ENCODE data around the gene DGCR8. TPM values are rescaled to one million over a fixed set of nuclear protein-coding genes. Genes with fewer than 3 reads are reported as not detected.

The DGCR8 gene
- total RNA-seq, 1 donor from 2014 or later, result 81.0 TPM

GRCh38 chr22:20135265-20135664, 55.2 kb downstream of the DGCR8 start:
- Mint-ChIP-seq H3K4me3 (no peak overlapping the region), H3K27me3 (ENCODE audit: insufficient read depth) (no peaks in the 10 kb centered on the region), H3K27ac (no peak overlapping the region), H3K9me3 (no peaks in the 10 kb centered on the region), H3K4me1 (ENCODE audit: low read depth) (peaks cover 10% of the 10 kb centered on the region), H3K36me3 (ENCODE audit: low read depth) (no peaks in the 10 kb centered on the region)
- intact Hi-C loops (cut with micrococcal nuclease), result no loop called here
- no peak for DNase-seq (ENCODE audit: low spot score)

GRCh38 chr22:20135806-20136602, 56.0 kb downstream of the DGCR8 start:
- H3K4me1 Mint-ChIP-seq (ENCODE audit: low read depth), result peaks cover 10% of the 10 kb centered on the region
- no peaks in the 10 kb centered on the region for H3K36me3 Mint-ChIP-seq (ENCODE audit: low read depth)
- peak overlapping the region; percentile 16 for H3K27ac Mint-ChIP-seq
- intact Hi-C loops (cut with micrococcal nuclease), result no loop called here
- H3K9me3 Mint-ChIP-seq, result no peaks in the 10 kb centered on the region
- DNase-seq (ENCODE audit: low spot score), result no peak
- H3K27me3 Mint-ChIP-seq (ENCODE audit: insufficient read depth), result no peaks in the 10 kb centered on the region
- no peak overlapping the region for H3K4me3 Mint-ChIP-seq

- Mint-ChIP-seq H3K36me3 (ENCODE audit: low read depth) (no peaks in the 10 kb centered on the region), H3K9me3 (no peaks in the 10 kb centered on the region), H3K4me3 (no peak overlapping the region), H3K4me1 (ENCODE audit: low read depth) (peaks cover 10% of the 10 kb centered on the region), H3K27me3 (ENCODE audit: insufficient read depth) (no peaks in the 10 kb centered on the region), H3K27ac (no peak overlapping the region)
- intact Hi-C loops (cut with micrococcal nuclease), result no loop called here
- no peak for DNase-seq (ENCODE audit: low spot score)
These were observed 56.5 kb downstream of the DGCR8 start for GRCh38 chr22:20136603-20136873.

- no peaks in the 10 kb centered on the region for H3K27me3 Mint-ChIP-seq (ENCODE audit: insufficient read depth)
- DNase-seq (ENCODE audit: low spot score), result no peak
- H3K36me3 Mint-ChIP-seq (ENCODE audit: low read depth), result no peaks in the 10 kb centered on the region
- peaks cover 10% of the 10 kb centered on the region for H3K4me1 Mint-ChIP-seq (ENCODE audit: low read depth)
- no peak overlapping the region for H3K4me3 Mint-ChIP-seq
- intact Hi-C loops (cut with micrococcal nuclease), result no loop called here
- H3K9me3 Mint-ChIP-seq, result no peaks in the 10 kb centered on the region
- H3K27ac Mint-ChIP-seq, result no peak overlapping the region
These were observed 57.1 kb downstream of the DGCR8 start for GRCh38 chr22:20137113-20137512.

GRCh38 chr22:20137671-20138416, 57.8 kb downstream of the DGCR8 start:
- DNase-seq (ENCODE audit: low spot score), result no peak
- Mint-ChIP-seq H3K36me3 (ENCODE audit: low read depth) (no peaks in the 10 kb centered on the region), H3K4me1 (ENCODE audit: low read depth) (peaks cover 7% of the 10 kb centered on the region), H3K27ac (peak overlapping the region; percentile 44), H3K9me3 (no peaks in the 10 kb centered on the region), H3K27me3 (ENCODE audit: insufficient read depth) (no peaks in the 10 kb centered on the region), H3K4me3 (no peak overlapping the region)
- intact Hi-C loops (cut with micrococcal nuclease), result no loop called here

GRCh38 chr22:20138417-20138738, 58.3 kb downstream of the DGCR8 start:
- Mint-ChIP-seq H3K27me3 (ENCODE audit: insufficient read depth) (no peaks in the 10 kb centered on the region), H3K4me3 (no peak overlapping the region), H3K9me3 (no peaks in the 10 kb centered on the region), H3K27ac (no peak overlapping the region), H3K36me3 (ENCODE audit: low read depth) (no peaks in the 10 kb centered on the region), H3K4me1 (ENCODE audit: low read depth) (peaks cover 2% of the 10 kb centered on the region)
- intact Hi-C loops (cut with micrococcal nuclease), result no loop called here
- no peak for DNase-seq (ENCODE audit: low spot score)

- no peak overlapping the region for H3K27ac Mint-ChIP-seq
- intact Hi-C loops (cut with micrococcal nuclease), result no loop called here
- no peaks in the 10 kb centered on the region for H3K4me1 Mint-ChIP-seq (ENCODE audit: low read depth)
- H3K9me3 Mint-ChIP-seq, result no peaks in the 10 kb centered on the region
- no peaks in the 10 kb centered on the region for H3K36me3 Mint-ChIP-seq (ENCODE audit: low read depth)
- no peaks in the 10 kb centered on the region for H3K27me3 Mint-ChIP-seq (ENCODE audit: insufficient read depth)
- H3K4me3 Mint-ChIP-seq, result no peak overlapping the region
- DNase-seq (ENCODE audit: low spot score), result no peak
These were observed 58.8 kb downstream of the DGCR8 start for GRCh38 chr22:20138868-20139267.

- H3K27me3 Mint-ChIP-seq (ENCODE audit: insufficient read depth), result no peaks in the 10 kb centered on the region
- no peak for DNase-seq (ENCODE audit: low spot score)
- no peaks in the 10 kb centered on the region for H3K36me3 Mint-ChIP-seq (ENCODE audit: low read depth)
- no peak overlapping the region for H3K4me3 Mint-ChIP-seq
- no peaks in the 10 kb centered on the region for H3K9me3 Mint-ChIP-seq
- H3K4me1 Mint-ChIP-seq (ENCODE audit: low read depth), result no peaks in the 10 kb centered on the region
- intact Hi-C loops (cut with micrococcal nuclease), result no loop called here
- no peak overlapping the region for H3K27ac Mint-ChIP-seq
These were observed 59.5 kb downstream of the DGCR8 start for GRCh38 chr22:20139391-20140106.

- no peaks in the 10 kb centered on the region for H3K4me1 Mint-ChIP-seq (ENCODE audit: low read depth)
- no peak overlapping the region for H3K27ac Mint-ChIP-seq
- H3K9me3 Mint-ChIP-seq, result no peaks in the 10 kb centered on the region
- H3K4me3 Mint-ChIP-seq, result no peak overlapping the region
- intact Hi-C loops (cut with micrococcal nuclease), result no loop called here
- no peaks in the 10 kb centered on the region for H3K36me3 Mint-ChIP-seq (ENCODE audit: low read depth)
- H3K27me3 Mint-ChIP-seq (ENCODE audit: insufficient read depth), result no peaks in the 10 kb centered on the region
- DNase-seq (ENCODE audit: low spot score), result no peak
These were observed 60.0 kb downstream of the DGCR8 start for GRCh38 chr22:20140107-20140445.

GRCh38 chr22:20140521-20140964, 60.5 kb downstream of the DGCR8 start:
- intact Hi-C loops (cut with micrococcal nuclease), result no loop called here
- Mint-ChIP-seq H3K4me3 (no peak overlapping the region), H3K27ac (no peak overlapping the region), H3K27me3 (ENCODE audit: insufficient read depth) (no peaks in the 10 kb centered on the region), H3K36me3 (ENCODE audit: low read depth) (no peaks in the 10 kb centered on the region), H3K4me1 (ENCODE audit: low read depth) (no peaks in the 10 kb centered on the region), H3K9me3 (no peaks in the 10 kb centered on the region)
- DNase-seq (ENCODE audit: low spot score), result no peak

- H3K27me3 Mint-ChIP-seq (ENCODE audit: insufficient read depth), result no peaks in the 10 kb centered on the region
- no peak overlapping the region for H3K4me3 Mint-ChIP-seq
- no peaks in the 10 kb centered on the region for H3K4me1 Mint-ChIP-seq (ENCODE audit: low read depth)
- no peaks in the 10 kb centered on the region for H3K9me3 Mint-ChIP-seq
- intact Hi-C loops (cut with micrococcal nuclease), result no loop called here
- no peak overlapping the region for H3K27ac Mint-ChIP-seq
- no peaks in the 10 kb centered on the region for H3K36me3 Mint-ChIP-seq (ENCODE audit: low read depth)
- DNase-seq (ENCODE audit: low spot score), result no peak
These were observed 61.4 kb downstream of the DGCR8 start for GRCh38 chr22:20141186-20142077.

GRCh38 chr22:20142711-20143621, 62.9 kb downstream of the DGCR8 start:
- no peak overlapping the region for H3K4me3 Mint-ChIP-seq
- no peaks in the 10 kb centered on the region for H3K27me3 Mint-ChIP-seq (ENCODE audit: insufficient read depth)
- H3K36me3 Mint-ChIP-seq (ENCODE audit: low read depth), result no peaks in the 10 kb centered on the region
- H3K27ac Mint-ChIP-seq, result no peak overlapping the region
- intact Hi-C loops (cut with micrococcal nuclease), result no loop called here
- H3K4me1 Mint-ChIP-seq (ENCODE audit: low read depth), result no peaks in the 10 kb centered on the region
- DNase-seq (ENCODE audit: low spot score), result no peak
- no peaks in the 10 kb centered on the region for H3K9me3 Mint-ChIP-seq

All from activated T-helper 1 cell treated with anti-CD3 and anti-CD28 coated beads, Interleukin-12 subunit alpha, Interleukin-12 subunit beta, Interleukin-2, Interleukin-4 antibody, amounts not matched to agents 30 ng/mL and 10 ng/mL and 1 ng/mL, durations not matched to agents 14 hours and 24 hours and 36 hours (primary cell).